Suppressor macrophage (primary cell): ENCODE measurements around the gene PPDPF.
"Not testable (repeated sequence)": the region's sequence is repeated elsewhere in the genome, so short reads cannot be mapped to it uniquely, and the experiment has no call there.

Experiments
- DNase-seq, 4 experiments: peaks; one replicate each; pipeline ENCODE4 v3.0.0-alpha.2; 2020 to 2022

PPDPF gene

DNA sequence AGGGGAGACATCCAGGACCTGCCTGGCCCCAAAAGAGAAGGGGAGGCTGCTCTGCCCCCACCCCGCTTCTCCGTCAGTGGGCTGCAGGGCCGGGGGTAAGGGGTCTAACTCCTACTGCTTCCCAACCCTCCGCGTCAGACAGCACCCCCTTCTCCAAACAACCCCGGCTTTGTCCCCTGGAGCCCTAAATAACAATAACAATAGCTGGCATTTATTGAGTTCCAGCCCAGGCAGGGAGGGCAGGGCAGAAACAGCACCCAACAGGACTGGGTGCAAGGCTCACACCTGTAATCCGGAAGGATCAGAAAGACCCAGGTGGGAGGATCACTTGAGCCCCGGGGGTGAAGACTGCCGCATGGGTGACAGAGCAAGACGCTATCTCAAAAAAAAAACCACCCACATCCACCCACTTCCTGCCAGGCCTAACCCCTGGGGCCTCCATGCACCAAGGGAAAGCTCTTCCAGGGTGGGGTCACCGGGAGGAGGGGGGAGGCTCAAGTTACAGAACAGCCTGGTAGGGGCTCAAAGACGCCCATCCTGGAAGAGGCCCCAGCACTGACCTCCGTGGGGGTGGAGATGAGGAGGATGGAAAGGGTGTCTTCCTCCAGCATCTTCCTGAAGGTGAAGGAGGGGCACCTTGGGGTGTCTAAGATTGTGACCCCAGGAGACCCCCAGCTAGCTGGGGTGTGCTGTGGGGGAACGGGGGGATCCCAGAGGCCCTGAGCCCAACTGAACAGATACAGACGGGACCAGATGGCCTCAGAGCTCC lies 32.1 kb downstream of the PPDPF start:
- no peak for DNase-seq

DNA sequence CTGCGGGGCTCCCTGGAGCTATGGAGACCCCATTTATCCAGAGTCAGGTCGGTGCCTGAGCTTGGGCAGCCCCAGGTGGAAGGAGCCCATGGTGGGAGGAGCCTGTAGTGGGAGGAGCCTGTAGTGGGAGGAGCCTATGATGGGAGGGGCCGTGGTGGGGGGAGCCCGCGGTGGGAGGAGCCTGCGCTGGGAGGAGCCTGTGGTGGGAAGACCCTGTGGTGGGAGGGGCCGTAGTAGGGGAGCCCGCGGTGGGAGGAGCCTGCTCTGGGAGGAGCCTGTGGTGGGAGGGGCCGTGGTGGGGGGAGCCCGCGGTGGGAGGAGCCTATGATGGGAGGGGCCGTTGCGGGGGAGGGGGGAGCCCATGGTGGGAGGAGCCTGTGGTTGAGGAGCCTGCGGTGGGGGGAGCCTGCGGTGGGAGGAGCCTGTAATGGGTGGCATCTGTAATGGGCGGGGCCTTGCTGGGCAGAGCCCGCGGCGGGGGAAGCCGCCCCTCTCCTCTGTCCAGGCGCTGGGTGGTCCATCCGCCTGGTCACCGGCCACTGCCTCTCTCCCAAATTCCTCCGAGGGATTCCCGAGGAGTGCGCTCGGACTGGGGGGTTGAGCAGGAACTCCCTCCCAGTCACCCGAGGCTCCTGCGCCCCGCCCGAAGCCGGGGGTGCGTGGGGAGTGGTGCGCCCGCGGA lies 32.8 kb downstream of the PPDPF start:
- DNase-seq = peak; percentile 55 to 72 (median 60)

DNA sequence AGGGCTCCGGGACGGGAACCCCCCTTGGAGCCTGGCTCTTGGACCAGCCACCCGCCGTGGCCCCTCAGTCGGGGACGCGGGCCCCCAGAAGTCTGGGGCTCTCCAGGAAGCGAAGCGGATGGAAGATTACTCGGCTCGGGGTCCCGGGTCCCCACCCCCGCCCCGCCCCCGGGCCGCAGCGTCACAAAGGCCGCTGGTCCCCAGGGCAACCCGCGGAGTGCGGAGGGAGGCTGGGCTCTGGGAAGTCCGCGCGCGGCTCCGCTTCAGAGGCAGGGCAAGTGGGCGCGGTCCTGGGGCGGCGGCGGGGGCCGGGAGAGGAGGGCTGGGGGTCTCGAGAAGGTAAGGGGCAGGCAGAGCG lies 33.3 kb downstream of the PPDPF start, which contains the start of gene FNDC11:
Gene FNDC11, plus strand, starts transcription at position 227 of the 358 bp plus-strand sequence. CDS start 1,505 bp downstream, outside the sequence.
- peak in 3 of 4 experiments; percentile 23 to 52 (median 35) for DNase-seq

DNA sequence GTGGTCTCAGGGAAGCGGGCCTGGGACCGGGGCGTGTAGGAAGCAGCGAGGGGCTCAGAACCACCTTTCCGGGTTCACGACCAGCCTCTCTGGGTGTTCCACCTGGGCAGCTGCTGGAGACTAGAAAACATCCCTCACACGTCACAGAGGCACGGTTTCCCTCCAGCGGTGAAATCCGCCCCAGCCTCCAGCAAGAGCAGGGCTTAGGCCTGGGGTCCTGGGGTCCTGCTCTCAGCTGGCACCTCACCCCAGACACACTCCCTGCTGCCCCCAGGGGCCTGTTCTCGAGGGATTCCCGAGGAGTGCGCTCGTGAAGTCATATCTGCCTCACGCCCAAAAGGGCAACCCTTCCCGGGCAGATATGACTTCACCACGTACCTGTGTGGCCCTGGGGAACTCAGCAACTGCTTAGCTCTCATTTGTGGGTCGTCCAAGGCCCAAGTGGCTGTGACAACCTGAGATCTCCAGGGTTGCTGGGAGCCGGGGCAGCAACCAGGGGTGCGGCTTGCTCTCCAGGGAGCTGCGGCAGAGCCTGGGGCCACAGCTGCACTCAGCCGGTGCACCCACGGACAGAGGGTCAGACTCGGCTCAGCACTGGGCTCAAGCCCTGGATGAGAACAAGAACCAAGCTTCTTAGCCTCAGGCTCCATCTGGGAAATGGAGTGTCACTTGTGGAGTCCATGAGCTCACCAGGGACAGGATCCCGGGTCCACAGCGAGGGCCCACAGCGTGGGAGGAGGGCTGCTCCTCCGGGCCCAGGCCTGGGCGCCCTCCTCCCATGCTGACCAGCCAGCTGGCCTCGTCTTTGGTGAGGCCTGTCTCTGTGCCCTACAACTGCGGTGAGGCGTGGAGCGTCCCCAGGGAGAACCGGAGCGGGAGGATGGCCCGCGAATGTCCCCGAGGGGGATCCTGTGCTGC lies 34.1 kb downstream of the PPDPF start:
- no peak for DNase-seq

DNA sequence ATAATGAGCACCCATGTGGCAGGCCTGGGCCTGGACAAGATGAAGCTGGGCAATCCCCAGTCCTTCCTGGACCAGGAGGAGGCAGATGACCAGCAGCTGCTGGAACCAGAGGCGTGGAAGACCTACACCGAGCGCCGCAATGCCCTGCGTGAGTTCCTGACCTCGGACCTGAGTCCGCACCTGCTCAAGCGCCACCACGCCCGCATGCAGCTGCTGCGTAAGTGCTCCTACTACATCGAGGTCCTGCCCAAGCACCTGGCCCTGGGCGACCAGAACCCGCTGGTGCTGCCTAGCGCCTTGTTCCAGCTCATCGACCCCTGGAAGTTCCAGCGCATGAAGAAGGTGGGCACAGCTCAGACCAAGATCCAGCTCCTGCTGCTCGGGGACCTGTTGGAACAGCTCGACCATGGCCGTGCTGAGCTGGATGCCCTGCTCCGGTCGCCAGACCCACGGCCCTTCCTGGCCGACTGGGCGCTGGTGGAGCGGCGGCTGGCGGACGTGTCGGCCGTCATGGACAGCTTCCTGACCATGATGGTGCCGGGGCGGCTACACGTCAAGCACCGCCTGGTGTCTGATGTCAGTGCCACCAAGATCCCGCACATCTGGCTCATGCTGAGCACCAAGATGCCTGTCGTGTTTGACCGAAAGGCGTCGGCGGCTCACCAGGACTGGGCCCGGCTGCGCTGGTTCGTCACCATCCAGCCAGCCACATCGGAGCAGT lies 35.3 kb downstream of the PPDPF start:
- DNase-seq = no peak

DNA sequence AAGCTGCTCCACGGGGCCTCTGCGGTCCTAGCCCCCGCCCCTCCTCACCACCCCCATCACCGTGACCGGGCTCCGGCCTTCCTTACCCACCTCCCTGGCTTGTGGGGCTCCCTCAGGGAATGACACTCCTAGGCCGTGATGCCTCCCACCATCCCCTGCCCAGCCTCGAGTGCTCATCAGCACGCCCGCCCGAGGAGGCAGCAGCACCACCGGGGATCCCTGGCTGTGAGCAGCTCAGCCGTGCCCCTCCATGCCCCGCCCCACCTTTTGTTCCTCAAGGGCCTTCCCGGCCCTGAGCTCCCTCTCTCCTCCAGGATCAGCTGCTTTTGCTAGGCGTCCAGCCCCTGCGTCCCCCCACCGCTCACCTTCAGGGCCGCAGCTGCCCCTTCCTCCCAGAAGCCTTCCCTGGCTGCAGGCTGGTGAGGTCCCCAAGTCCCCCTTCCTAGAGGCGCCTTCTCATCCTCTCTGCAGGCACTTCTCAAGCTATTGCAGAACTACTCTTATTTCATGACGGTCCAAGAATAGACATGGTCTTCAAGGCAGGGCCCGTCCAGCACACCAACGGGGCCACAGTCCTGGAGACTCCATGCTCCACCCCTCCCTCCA lies 36.4 kb downstream of the PPDPF start:
- DNase-seq = no peak

DNA sequence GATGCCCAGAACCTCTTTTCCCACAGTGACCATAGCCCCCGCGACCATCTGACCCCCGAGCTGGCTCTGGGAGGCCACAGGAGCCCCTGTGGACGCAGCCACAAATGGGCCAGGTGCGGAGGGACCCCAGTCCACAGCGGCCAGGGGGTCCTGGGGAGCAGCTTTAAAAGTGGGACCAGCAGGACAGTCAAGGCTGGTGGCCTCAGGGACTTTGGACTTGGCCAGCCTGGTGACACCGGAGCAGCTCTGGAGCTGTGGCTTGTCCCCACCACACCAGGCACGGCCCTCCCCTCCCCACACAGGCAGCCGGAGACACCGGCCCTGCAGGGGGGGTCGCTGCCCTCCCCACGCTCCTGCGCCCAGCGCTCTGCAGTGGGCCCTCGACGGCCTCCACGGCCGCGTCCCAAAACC lies 36.9 kb downstream of the PPDPF start:
- DNase-seq = no peak

DNA sequence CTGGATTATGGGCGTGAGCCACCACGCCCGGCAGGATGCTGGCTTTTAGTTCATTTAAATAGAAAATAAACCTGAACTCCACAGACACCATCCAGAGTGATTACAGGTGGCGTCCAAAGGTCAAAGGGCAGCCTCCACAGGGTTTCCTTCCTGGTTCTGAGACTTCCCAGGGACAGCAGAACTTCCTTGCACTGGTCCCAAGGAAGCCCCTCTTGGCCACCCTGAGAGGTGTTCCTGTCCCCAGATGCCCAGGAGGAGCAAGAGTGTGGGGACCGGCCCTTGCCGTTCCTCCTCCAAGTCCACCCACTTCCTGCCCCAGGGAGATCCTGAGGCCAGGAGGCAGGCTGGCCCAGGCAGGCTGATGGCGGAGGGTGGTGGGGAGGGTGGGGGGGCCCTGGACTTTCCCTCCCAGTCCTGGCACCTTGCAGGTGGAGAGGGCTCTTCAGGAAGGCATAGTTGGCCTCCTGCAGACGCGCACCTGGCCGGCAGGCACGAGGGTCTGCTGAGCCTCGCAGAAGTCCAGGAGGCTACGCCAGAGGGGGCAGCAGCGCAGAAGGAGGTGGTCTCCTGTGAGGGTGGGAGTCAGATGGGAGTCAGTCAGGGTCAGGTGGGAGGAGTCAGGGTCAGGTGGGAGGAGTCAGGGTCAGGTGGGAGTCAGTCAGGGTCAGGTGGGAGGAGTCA lies 38.4 kb downstream of the PPDPF start:
- no peak for DNase-seq

DNA sequence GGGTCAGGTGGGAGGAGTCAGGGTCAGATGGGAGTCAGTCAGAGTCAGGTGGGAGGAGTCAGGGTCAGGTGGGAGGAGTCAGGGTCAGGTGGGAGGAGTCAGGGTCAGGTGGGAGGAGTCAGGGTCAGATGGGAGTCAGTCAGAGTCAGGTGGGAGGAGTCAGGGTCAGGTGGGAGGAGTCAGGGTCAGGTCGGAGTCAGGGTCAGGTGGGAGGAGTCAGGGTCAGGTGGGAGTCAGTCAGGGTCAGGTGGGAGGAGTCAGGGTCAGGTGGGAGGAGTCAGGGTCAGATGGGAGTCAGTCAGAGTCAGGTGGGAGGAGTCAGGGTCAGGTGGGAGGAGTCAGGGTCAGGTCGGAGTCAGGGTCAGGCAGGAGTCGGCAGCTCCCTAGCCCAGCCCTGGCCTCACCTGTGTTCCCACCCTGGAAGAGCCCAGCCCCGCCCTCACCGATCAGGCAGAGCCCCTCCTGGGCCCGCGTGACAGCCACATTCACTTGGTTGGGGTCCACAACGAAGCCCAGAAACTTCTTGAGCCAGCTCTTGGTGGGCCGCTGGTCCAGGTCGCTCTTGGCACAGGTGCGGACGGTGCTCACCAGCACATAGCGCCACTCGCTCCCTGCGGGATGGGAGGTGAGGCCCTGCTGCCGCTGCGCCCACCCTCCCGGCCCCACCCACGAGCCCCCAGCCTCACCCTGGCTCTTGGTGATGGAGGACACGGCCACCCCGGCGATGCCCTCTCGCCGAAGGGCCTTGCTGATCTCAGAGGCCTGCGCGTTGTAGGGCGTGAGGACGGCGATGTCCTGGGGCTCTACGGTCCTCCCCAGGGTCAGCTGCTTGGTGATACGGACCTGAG lies 39.1 kb downstream of the PPDPF start:
- DNase-seq = not testable (repeated sequence)

DNA sequence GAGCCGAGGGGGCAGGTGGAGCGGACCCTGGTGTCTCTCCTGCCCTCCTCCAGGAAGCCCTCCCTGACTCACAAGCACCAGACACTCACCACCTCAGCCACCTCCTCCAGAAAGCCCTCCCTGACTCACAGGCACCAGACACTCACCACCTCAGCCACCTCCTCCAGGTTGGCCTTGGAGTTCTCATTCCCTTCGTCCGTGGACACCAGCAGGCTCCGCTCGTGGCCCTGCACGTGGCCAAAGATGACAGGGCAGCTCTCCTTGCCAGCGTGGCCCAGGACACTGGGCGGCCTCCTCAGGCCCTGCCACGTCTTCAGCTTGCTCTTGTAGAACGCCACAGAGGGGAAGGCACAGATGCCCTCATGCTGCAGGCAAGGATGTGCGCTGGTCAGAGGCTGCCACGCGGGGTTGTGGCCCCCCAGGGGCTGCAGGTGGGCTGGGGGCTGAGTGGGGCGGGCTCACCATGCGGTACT lies 39.8 kb downstream of the PPDPF start:
- no peak for DNase-seq

DNA sequence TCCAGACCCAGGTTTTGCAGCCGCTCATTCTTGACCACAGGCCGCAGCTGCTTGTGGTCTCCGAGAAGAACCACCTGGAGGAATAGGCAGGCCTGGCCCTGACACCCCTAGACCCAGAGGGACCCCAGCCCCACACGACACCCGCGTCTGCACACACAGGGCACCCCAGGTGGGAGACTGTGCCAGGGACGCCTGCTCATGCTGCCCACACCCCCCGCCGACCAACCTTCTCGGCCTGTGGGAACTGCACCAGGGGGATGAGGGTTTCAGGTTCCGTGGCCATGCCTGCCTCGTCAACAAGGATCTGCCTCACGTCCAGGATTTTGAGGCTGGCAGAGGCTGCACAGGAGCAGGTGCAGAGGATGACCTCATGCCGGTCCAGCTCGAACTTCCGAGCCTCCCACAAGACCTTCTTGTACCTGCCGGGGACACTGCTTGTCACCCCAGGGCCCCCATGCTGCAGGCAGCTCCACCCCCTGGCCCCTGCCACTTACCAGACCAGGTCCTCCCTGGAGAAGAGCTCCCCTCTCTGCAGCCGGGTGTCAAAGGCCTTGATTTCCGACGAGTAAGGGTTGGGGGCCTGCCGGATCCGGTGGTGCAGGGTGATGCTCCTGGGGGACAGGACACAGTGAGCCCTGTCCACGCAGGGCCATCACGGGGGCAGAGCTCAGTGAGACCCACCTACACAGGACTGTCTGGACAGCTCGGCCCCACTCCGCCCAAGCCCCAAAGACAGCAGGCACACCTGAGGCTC lies 40.5 kb downstream of the PPDPF start:
- DNase-seq = no peak

DNA sequence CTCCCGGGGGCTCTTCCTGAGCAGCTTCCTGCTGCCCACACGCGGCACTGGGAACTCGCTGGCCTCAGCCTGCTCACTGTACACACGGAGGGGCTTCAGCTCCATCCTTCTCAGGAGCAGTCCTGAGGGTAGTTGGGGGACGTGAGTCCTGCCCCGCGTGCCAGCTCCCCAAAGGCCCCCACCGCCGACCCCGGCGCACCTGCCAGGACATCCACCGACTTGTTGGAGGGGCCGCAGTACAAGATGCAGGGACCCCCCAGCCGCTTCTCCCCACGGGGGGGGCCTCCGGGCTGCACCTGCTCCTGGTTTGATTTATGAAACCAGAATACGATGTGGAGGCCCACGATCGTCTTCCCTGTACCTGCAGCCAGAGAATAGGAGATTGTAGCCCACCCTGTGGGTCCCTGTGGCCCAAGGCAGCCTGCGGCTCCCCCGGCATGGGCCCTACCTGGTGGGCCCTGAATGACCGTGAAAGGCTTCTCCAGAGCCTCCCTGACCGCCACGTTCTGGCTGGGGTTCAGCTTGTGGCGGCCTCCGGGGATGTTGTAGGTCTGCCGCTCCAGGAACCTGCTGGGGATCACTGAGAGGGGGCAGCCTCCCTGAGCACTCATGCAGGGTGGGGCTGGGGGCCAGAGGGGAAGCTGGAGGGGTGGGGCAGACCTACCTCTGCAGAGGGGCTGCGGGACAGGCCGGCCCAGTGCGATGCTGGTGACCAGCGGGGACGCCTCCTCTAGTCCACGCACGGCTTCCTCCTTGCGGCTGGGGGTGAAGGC lies 41.2 kb downstream of the PPDPF start:
- DNase-seq = no peak

DNA sequence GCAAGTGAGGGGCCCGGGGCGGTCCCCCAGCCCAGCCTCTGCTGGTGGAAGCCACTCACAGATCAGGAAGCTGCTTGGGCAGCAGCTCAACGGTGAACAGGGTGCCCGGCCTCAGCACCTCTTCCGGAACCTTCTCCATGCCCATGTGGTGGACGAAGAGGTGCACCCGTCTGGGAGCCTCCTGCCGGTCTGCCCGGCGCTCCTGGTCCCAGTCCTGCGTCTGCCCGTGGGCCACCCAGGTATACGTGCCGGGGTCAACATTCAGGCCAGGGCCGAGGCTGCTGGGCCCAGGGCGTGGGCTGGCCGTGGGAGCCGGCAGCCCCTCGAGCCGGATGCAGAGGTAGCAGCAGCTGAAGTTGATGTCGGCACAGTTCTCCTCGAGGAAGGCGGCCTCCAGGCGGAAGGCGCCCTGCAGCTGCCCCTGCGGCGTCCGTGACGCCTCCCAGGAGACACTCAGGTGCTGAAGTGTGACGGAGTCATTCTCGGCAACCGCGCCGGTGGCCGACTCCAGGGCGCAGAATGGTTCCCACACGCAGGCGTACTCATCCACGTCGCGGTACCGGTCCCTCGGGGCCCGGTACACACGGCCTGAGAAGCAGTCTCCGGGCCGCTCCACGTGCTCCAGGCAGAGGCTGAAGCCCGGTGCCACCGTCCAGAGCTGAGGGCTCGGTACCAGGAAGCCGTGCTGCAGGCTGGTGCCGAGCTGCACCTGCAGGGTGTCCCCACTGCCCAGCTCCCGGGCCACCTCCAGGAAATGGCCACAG lies 42.1 kb downstream of the PPDPF start:
- DNase-seq = no peak

DNA sequence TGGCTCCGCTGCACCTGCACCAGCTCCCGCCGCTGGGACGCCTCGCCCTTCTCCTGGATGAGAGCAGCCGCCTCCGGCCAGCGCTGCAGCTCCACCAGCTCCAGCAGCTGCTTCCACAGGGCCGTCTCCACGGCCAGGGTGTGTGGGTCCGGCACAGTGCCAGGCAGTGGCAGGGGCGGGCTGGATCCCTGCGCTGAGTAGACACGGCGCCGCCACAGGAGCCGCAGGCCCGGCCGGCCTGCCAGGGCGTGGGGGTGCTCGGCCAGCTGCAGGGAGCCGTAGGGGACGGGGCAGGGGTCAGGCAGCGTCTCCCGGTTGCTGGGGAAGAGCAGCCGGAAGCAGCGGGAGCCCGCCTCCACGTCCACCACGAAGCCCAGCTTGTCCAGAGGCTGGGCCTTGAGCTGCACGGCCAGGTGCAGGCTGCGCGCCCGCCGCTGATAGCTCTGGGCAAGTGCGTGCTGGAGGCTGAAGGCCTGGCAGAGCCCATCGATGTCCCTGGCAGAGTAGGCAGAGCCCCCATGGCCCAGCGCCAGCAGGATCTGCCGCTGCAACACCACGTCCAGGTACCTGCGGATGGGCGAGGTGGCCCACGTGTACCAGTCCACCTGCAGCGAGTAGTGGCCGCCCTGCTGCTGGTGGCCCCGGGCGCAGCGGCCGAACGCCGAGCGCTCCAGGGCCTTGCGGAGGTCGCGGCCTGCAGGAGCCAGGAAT lies 42.8 kb downstream of the PPDPF start:
- no peak for DNase-seq

DNA sequence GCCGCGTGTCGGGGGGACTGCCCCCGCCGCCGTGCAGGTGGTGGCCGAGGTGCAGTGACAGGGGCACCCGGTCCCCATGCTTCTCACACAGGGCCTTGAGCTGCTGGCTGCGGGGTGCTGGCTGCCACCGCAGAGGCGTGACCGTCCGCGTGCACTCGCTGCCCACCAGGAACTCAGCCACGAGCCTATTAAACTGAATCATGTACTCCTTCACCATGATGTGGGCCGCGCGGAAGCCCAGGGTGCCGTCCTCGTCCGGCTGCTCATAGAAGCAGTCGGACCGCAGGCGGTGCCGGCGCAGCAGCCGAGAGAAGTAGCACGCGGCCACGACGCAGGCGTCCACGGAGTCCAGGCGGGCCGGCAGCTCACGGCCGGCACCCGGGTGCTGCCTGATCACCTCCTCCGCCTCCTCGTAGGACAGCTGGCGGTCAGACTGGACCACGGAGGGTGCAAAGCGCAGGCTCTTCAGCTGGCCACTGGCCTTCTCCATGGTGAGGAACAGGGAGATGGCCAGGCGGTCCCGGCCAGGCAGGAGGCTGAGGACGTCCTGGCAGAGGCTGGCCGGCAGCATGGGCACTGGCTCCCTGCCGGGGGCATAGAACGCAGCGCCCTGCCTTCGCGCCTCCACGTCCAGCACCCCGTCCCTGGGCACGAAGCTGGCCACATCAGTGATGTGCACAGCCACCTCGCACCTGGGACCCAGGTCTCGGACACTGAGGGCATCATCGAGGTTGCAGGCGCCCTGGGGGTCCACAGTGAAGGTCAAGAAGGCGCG lies 43.7 kb downstream of the PPDPF start:
- DNase-seq = no peak

DNA sequence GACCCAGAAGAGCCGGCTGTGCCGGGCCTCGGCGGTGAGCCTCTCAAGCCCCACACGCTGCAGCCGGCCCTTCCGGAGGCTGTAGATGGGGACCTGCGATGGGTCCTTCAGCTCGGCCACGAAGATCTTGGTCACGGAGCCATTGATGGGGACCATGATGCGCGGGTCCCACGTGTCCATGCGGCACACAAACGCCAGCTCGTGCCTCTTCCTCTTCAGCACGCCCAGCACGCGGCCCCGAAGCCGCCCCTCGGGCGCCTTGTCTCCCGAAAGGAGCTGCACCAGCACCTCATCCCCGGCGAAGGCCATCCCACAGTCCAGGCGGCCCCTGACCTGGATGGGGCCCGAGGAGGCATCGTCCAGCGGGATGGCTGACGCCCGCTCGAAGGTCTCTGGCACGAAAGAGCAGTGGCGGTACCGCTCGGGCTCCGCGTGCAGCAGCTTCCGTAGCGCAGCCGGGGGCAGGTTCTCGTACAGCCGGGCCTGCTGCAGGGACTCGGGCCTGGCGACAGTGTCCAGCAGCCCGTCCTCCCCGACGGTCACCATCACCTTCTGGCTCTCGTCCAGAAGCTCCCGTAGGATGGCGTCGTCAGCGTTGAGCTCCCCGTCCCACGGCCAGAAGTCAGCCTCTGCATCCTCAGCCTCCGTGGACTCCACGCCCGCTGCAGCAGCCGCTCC lies 44.6 kb downstream of the PPDPF start:
- no peak for DNase-seq
